GM10266 (cell line): Measurements from ENCODE around the gene CAMTA1.

Source experiments
- DNase-seq: peaks from one replicate; pipeline ENCODE4 v3.0.0; 2012; ENCODE audit errors: extremely low spot score
- CTCF ChIP-seq: IDR thresholded peaks from 2 replicates; pipeline ENCODE4 v1.5.1; 2012; ENCODE audit warnings: mild to moderate bottlenecking, low read depth; ENCODE audit not compliant: control insufficient read depth, insufficient read depth; ENCODE audit errors: missing control alignments

The CAMTA1 gene

GRCh38 chr1:7174980-7175906 lies 390.0 kb downstream of the CAMTA1 start:
- no peak for DNase-seq
- no peak for TF ChIP-seq CTCF

- TF ChIP-seq CTCF = no peak
- DNase-seq = no peak
These were observed 391.8 kb downstream of the CAMTA1 start for GRCh38 chr1:7177021-7177420.

- no peak for TF ChIP-seq CTCF
- no peak for DNase-seq
These were observed 392.3 kb downstream of the CAMTA1 start for GRCh38 chr1:7177438-7178146.

- no peak for TF ChIP-seq CTCF
- no peak for DNase-seq
These were observed 393.1 kb downstream of the CAMTA1 start for GRCh38 chr1:7178336-7178735.

GRCh38 chr1:7178741-7179140 lies 393.5 kb downstream of the CAMTA1 start:
- TF ChIP-seq CTCF = no peak
- no peak for DNase-seq

GRCh38 chr1:7185721-7186120 lies 400.5 kb downstream of the CAMTA1 start:
- TF ChIP-seq CTCF = no peak
- no peak for DNase-seq
